ENCODE results near the gene PALM3.

GRCh38 chr19:14019100-14019499 lies 42.8 kb downstream of the PALM3 start:
- TF ChIP-seq, protein P1, sequence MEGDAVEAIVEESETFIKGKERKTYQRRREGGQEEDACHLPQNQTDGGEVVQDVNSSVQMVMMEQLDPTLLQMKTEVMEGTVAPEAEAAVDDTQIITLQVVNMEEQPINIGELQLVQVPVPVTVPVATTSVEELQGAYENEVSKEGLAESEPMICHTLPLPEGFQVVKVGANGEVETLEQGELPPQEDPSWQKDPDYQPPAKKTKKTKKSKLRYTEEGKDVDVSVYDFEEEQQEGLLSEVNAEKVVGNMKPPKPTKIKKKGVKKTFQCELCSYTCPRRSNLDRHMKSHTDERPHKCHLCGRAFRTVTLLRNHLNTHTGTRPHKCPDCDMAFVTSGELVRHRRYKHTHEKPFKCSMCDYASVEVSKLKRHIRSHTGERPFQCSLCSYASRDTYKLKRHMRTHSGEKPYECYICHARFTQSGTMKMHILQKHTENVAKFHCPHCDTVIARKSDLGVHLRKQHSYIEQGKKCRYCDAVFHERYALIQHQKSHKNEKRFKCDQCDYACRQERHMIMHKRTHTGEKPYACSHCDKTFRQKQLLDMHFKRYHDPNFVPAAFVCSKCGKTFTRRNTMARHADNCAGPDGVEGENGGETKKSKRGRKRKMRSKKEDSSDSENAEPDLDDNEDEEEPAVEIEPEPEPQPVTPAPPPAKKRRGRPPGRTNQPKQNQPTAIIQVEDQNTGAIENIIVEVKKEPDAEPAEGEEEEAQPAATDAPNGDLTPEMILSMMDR (IDR thresholded peaks at IDR 0.05; ENCODE audit: insufficient read depth, low read length, poor library complexity, severe bottlenecking): no peak
- no peak for TF ChIP-seq EZH2phosphoT487 (conservative IDR thresholded peaks at IDR 0.05; ENCODE audit: low read length)
